ENCODE measurements around the gene NLRP4.

DNA sequence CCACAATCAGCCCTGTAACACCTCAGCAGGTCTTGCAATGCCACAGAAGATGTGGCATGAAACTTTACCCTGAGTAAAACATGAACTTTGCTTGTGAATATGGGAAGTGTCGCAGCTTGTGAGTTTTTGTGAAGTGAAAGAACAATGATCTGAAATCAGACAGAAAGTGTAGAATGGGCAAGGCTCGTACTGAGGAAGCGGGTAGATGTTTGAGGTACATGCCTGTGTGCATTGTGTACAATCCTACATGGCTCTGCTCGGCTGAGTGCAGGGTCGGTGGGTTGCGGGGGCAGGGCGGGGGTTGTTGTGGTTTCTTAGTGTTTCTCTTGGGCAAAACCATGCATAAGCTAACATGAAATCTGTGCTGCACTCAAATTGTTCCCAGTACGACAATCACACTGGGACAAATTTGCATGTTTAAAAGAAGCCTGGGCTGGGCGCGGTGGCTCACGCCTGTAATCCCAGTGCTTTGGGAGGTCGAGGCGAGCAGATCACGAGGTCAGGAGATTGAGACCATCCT is 94.7 kb downstream of the NLRP4 start:
- TF ChIP-seq, protein P1, sequence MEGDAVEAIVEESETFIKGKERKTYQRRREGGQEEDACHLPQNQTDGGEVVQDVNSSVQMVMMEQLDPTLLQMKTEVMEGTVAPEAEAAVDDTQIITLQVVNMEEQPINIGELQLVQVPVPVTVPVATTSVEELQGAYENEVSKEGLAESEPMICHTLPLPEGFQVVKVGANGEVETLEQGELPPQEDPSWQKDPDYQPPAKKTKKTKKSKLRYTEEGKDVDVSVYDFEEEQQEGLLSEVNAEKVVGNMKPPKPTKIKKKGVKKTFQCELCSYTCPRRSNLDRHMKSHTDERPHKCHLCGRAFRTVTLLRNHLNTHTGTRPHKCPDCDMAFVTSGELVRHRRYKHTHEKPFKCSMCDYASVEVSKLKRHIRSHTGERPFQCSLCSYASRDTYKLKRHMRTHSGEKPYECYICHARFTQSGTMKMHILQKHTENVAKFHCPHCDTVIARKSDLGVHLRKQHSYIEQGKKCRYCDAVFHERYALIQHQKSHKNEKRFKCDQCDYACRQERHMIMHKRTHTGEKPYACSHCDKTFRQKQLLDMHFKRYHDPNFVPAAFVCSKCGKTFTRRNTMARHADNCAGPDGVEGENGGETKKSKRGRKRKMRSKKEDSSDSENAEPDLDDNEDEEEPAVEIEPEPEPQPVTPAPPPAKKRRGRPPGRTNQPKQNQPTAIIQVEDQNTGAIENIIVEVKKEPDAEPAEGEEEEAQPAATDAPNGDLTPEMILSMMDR (IDR thresholded peaks at IDR 0.05), result no peak
- no peak for TF ChIP-seq EP300 (IDR thresholded peaks at IDR 0.05)
- TF ChIP-seq POLR2A (IDR thresholded peaks at IDR 0.05), result no peak

All from tibial nerve (tissue), 4 donors.